SIG-M5 treated with dmso at 0.1 percent for 504 hours (cell line): Measurements from ENCODE around the gene PEX7.
"Not testable (repeated sequence)": the region's sequence is repeated elsewhere in the genome, so short reads cannot be mapped to it uniquely, and the experiment has no call there.

Experiments used
- DNase-seq: peaks from one replicate; lab custom pipeline; 2025; ENCODE audit not compliant: unreplicated experiment; lab: John Stamatoyannopoulos, UW

The PEX7 gene

DNA sequence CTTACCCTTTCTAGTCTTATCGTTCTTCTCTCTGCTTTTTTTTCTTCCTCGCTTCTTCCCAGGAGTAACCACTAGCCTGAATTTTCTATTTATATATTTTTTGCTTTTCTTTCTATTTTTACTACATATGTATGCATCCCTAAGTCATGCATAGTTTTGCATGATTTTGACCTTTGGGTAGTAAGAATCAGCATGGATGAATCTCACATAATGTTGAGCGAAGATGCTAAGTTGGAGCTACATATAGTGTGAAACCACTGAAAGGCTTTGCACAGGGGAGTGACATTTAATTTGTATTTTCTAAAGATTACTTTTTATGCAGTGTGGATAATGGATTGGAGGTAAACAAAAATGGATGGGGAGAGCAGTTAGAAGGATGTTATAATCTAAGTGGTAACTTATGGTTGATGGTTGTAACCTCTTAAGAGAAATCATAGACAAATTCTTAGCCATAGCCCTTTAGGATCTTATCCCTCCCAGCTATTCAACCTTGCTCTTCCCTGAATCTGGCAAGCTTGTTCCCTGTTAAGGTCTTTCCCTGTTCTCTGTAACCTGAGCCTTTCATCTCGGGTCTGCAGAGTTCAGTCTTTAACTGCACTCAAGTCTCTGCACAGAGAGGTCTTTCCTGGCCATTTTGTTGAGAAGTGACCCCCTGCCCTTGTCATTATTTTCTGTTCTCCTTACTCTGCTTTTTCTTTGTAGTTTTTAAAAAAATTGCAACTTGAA is 18.0 kb downstream of the PEX7 start:
- no peak for DNase-seq

DNA sequence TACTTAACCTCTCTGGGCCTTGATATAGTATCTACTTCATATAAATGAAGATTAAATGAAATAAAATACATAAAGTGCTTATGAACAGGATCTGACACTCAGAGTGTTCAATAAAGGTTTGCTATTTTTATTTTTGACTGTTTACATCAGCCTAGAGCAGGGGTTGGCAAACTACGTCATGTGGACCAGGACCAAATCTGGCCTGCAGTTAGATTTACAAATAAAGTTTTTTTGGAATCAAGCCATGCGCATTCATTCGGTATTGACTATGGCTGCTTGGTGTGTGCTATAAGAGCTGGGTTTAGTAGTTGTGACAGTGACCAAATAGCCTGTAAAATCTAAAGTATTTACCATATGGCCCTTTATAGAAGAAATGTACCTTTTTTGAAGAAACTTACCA is 20.8 kb downstream of the PEX7 start:
- no peak for DNase-seq

DNA sequence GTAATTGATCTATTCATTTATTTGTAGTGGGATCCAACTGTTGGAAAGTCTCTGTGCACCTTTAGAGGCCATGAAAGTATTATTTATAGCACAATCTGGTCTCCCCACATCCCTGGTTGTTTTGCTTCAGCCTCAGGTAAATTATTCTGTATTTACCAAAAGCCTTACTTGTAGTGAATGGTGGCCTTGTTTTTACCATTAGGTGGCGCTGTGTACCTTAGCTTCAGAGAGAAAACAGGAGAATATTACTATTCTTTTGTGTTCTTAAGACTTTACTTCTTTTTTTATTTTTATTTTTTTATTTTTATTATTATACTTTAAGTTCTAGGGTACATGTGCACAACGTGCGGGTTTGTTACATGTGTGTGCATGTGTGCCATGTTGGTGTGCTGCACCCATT is 23.7 kb downstream of the PEX7 start:
- peak; percentile 44 for DNase-seq

DNA sequence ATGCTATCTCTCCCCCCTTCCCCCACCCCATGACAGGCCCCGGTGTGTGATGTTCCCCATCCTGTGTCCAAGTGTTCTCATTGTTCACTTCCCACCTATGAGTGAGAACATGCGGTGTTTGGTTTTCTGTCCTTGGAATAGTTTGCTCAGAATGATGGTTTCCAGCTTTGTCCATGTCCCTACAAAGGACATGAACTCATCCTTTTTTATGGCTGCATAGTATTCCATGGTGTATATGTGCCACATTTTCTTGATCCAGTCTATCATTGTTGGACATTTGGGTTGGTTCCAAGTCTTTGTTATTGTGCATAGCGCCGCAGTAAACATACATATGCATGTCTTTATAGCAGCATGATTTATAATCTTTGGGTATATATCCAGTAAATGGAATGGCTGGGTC is 24.1 kb downstream of the PEX7 start:
- not testable (repeated sequence) for DNase-seq

DNA sequence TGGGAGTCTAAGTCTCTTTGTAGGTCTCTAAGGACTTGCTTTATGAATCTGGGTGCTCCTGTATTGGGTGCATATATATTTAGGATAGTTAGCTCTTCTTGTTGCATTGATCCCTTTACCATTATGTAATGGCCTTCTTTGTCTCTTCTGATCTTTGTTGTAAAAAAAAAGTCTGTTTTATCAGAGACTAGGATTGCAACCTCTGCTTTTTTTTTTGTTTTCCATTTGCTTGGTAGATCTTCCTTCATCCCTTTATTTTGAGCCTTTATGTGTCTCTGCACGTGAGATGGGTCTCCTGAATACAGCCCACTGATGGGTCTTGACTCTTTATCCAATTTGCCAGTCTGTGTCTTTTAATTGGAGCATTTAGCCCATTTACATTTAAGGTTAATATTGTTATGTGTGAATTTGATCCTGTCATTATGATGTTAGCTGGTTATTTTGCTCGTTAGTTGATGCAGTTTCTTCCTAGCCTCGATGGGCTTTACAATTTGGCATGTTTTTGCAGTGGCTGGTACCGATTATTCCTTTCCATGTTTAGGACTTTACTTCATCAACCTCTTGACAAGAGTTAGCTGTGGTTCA is 27.7 kb downstream of the PEX7 start:
- DNase-seq: not testable (repeated sequence)

DNA sequence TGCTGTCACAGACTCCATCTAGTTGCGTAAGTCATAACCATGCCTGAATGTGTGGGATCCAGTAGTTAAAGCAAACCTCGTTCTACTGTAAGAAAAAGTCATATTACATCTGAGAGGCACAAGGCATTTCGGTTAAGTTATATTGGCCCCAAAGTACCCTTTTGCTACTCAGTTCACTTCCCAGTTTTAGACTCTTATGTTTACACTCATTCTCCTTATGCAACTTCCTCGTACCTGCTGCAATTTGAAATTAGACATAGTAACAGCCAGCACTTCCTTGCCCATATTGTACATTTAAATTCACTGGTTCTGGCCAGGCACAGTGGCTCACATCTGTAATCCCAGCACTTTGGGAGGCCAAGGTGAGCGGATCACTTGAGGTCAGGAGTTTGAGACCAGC is 37.0 kb downstream of the PEX7 start:
- DNase-seq: peak; percentile 85

DNA sequence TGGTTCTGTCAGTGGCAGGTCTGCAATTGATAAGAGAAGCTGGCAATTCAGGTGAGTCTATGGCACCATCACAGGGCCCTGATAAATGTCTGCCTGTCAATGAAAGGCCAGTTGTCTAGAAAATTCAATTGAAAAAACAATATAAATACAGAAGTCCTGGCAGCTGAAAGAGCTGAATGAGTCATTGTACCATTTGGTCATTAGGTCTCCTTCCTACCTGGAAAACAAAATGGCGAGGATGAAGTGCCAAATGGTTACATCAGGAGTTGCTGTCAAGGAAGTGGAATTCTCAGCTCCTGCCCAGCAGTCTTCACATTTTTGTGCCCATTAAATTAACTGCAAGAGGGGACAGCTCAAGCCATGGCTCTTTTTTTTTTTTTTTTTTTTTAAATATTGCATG is 37.7 kb downstream of the PEX7 start:
- DNase-seq: no peak

DNA sequence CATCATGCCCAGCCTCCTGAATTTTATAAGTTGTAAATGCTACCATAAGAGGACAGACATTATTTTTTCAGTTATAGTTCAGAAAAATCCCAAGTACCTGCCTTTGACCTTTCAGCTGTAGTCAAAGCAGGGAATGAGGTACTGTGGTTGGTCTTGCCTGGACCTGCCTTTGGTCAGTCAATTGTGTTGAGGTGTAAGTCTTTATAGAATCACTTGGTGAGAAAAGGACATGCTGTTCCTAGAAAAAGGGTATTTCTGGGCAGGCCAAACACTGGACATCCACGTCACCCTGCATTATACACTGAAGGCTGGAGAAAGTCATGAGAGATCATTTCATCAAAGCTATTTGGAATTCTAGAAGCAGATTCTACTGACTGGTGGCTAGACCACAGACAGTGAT is 40.3 kb downstream of the PEX7 start:
- DNase-seq: no peak

DNA sequence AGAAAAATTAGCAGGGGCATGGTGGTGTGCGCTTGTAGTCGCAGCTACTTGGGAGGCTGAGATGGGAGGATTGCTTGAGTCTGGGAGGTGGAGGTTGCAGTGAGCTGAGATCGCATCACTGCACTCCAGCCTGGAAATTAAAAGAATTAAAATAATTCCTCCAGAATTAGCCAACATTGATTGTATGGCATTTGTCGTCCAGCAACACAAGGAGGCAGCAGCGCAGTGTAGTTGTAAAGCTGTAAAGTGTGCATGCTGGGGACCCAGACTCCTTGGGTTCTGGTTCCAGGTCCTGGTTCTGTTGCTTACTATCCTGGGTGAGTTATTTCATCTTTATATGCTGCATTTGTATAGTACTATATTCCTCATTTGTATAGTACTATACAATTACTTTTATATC is 41.4 kb downstream of the PEX7 start:
- DNase-seq: no peak

DNA sequence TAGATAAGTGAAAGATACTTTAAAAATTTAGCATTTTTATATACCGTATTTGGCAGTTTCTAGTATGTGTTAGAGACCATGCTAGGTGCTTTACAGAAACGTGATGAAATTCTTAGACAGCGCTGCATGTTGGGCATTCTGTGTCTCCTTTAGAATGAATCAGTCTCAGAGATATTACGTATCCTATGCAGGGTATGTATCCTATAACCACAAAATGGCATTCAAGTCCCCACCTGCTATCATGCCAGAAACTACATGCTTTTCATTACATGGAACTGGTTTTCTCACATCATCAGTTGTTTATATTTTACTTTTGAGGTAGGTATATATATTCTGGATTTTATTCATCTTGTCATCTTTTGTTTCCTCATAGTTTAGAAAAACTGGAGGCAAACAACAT is 42.3 kb downstream of the PEX7 start:
- no peak for DNase-seq

DNA sequence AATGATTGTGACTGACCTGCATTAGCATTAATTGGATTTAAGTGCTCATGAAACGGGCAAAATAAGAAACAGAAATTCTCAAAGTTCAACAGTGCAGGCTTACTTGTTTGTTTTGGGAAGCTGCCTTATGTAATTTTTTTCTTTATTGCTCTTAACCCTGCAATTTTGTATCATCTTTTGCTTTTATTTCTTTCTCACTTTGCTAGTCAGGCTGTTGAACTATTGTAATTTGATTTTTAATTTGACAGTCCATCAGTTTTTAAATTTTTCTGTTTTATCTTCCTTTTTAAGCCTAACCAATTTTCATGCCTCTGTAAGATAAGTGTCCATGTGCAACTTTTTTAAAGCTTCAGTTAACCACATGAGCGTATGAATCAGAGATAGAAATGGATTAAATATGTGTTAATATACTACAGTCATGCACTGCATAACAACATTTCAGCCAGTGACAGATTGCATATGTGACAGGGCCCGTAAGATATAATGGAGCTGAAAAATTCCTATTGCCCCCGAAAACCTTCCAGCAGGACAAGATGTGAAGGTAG is 44.6 kb downstream of the PEX7 start:
- DNase-seq: no peak

DNA sequence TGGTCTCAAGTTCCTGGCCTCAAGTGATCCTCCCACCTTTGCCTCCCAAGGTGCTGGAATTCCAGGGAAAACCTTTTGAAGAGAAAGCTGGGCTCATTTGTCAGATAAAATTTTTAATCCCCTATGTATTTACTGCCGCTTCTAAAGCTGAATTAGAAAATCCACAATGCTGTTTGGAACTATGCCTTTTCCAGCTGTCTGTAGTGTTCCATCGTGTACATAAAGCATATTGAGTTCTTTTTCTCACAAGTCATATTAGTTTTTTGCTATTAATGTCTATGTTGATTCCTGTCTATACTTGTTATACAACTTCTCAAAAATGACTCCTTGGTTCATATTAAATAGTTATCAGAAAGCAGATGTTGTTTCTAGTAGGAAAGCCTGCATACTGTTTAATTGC is 47.1 kb downstream of the PEX7 start:
- DNase-seq: no peak

DNA sequence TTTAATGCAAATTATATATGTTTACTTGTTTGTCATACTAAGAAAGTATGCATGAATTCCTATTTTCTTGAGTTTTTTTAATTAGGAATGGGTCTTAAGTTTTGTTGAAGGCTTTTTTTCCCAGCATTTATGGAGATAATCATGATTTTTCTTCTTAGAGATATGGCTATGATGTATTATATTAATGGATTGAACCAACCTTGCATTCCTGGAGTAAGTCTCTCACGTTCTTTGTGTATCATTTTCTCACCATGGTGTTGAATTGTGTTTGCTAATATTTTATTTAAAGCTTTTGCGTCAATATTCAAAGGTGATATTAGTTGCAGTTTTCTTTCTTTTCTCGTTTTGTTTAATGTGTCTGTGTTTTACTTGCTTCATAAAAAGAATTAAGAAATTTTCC is 51.4 kb downstream of the PEX7 start:
- DNase-seq: no peak

DNA sequence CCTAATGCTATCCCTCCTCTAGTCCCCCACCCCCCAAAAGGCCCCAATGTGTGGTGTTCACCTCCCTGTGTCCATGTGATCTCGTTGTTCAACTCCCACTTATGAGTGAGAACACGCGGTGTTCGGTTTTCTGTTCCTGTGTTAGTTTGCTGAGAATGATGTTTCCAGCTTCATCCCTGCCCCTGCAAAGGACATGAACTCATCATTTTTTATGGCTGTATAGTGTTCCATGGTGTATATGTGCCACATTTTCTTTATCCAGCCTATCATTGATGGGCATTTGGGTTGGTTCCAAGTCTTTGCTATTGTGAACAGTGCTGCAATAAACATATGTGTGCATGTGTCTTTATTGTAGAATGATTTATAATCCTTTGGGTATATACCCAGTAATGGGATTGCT is 54.1 kb downstream of the PEX7 start:
- not testable (repeated sequence) for DNase-seq

DNA sequence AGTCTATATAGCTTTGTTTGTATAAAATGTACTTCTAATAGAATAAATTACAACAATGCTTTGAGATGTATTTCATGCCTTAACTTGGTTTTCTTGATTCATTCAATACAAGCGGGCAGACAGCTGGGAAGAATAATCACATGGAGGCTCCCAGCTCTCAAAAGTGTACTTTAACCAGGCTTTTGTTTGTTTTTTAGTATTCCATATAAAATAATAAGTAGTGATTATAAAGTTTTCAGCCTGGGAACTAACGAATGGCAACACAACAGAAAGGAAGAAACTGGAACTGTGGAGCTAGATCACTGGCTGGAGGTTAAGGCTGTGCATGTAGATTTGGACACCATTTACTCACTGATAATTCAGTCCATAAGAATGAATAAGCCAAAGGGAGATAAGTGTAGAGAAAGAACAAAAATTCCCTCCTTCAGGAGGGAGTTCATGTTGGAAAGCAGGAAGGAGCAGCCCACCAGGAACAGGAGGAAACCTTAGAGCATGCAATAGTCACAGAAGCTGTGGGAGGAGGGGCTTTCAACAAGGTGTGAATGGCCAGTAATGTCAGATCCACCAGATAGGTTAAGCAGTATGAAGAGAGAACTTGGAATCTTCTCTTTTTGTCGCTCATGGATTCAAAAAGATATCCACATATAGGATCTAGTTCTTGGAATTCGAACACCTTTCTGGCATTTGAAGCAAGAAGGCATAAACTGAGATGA is 58.5 kb downstream of the PEX7 start:
- DNase-seq: no peak

DNA sequence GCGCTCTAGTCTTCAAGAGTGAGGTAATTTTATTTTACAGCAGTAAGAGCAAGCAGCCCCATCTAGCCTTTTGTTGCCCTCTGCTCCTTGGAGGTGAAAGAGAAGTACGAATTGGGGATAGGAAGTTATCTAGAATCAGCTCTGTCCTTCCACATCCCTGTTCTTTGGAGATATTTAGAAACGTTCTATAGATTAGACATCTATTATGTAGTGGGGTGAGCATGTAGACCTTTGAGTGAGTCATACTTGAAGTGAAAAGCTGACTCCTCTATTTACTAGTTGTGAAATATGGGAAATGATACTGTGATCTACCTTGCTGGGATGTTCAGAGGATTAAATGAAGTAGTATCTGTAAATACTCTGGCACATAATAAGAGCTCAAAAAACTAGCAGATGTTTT is 63.7 kb downstream of the PEX7 start:
- DNase-seq: peak; percentile 1

DNA sequence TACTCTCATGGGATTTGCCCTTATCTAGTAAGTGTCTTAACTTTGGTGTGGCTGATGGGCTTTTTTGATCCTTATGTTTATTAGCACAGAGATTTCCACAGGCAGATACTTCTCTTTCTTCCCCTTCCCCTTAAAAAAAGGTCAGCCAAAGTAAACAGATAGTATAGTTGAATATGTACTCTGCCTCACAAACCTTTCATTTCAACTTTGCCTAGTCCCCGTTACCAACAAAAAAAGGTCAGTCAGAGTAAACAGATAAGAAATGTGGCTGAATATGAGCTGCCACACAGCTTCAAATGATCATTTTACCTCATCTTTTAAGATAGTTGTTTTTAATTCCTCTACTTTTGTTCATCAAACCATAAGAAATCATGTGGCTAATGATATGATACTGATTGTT is 65.6 kb downstream of the PEX7 start:
- no peak for DNase-seq

DNA sequence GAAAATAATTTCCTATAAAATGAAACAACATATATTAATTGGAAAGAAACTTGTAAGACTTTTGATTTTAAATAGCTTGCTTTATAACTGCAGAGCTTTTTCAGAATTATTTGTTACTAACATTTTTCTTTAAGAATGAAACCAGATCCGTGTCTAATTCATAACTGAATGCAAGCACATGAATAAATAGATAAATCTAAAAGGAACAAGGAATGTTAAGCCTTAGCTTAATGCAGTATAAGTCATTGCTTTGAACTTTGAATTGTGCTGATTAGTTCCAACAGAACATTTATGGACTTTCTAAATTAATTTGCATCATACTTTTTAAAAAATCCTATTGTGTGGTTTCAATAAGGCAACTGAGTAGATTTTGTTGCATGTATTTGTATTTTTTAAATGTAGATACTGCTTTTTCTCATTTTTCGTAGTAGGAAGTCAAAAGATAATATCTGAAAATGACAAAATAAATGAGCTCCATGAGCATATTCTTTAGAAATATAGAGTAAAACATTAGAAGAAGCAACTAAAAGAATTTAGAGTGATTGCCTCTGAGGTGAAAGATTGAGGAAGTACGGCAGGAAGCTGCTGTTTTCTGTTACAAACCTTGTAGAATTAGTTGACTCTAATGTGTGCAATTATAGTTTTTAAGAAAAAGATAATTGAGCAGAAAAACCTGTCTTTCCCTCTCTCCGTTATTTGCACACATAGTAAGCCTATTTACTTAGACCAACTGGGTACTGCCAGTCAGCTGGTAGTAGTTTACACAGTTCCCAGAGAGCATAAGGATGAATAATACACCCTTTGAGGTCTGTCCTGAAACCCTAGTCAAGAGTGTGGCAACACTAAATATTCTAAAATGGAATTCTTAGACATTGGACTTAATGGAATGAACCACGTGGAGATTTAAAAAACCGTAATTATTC is 67.1 kb downstream of the PEX7 start:
- DNase-seq: peak; percentile 13

DNA sequence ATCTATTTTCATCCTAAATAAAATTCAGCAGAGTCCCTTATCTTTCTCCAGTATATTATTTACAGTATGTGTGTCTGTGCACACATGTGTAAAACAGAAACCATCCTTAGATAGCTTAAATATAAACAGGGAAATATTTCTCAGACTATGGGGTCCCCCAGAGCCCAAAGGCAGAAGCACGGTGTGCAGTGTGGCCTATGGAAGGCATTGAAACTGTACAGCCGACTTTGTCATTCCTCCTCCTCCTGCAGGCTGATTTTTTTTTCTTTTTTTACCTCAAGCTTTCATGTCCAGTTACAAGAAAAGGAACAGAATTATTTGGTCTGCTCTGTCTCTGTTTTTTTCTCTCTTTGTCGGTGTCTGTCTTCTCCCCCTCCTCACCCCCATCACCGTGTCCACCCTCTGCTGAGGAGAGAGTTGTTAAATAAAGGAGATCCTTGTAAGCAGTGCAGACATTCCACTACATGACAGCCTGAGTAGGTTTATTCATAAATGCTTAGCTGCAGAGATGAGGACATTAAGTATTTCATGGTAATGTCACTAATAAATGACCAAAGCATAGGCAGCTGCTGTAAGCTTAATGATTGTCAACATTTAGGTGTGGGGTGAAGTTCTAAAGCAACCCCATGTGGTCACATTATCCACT is 67.9 kb downstream of the PEX7 start:
- no peak for DNase-seq

DNA sequence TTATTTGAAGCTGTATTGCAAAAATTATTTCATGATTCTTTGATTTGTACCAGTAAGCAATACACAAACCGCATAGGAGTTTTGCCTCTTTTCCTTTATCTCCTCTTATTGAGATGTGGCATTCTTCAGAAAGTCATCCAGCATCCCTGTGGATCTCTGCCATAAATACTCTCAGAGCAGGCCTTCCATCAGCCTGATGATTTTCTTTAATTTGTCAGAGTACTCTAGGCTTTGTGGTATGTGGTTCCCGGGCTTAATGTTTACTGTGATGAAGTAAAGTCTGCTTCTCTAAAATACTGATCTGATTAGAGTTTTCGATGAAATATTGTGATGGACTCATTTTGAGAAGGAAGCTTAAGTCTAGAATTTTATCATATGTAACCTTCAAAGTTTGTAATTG is 68.6 kb downstream of the PEX7 start:
- DNase-seq: no peak

DNA sequence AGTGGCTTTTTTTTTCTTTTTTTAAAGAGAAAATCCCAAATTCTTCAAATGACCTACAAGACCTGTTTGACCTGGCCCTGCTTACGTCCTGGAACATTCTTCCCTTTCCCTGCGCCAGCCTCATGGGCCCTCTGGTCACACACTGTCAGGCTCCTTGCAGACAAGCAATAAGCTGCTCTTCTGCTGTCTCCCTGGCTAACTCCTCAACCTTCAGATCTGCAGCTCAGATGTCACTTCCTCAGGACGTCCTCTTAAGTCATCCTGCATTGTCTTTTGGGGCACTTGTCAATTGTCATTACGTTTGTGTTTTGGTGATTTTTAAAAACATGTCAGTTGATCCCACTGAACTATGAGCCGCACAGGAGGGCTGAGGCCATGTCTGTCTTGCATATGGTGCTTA is 70.8 kb downstream of the PEX7 start:
- DNase-seq: no peak
